Activated CD4-positive, alpha-beta T cell treated with anti-CD3 and anti-CD28 coated beads, Interleukin-10, Interleukin-2, amounts not matched to agents 100 ng/mL and 50 ng/mL, durations not matched to agents 16 hours and 8 hours (primary cell): Measurements from ENCODE around the gene DGKA.
"Not testable (repeated sequence)": the region's sequence is repeated elsewhere in the genome, so short reads cannot be mapped to it uniquely, and the experiment has no call there.

Source experiments
- DNase-seq: peaks from one replicate; pipeline ENCODE4 v3.0.0-alpha.2; 2020

The DGKA gene

GRCh38 chr12:55969356-55969755 is 38.4 kb downstream of the DGKA start:
- DNase-seq: no peak

GRCh38 chr12:55970775-55971174 is 39.8 kb downstream of the DGKA start:
- no peak for DNase-seq

GRCh38 chr12:55972042-55972441 is 41.1 kb downstream of the DGKA start:
- DNase-seq: no peak

- DNase-seq: no peak
Measured at GRCh38 chr12:55972456-55972855, 41.5 kb downstream of the DGKA start.

GRCh38 chr12:55972911-55973598 is 42.1 kb downstream of the DGKA start:
- DNase-seq: peak; percentile 22

- DNase-seq: peak; percentile 100
Measured at GRCh38 chr12:55973599-55974307, 42.8 kb downstream of the DGKA start, which contains the start of gene RAB5B. Gene RAB5B, plus strand, starts transcription at chr12:55974078. Its CDS starts 12,883 bp downstream, at chr12:55986961.

- peak; percentile 57 for DNase-seq
Measured at GRCh38 chr12:55974308-55974730, 43.4 kb downstream of the DGKA start.

- no peak for DNase-seq
Measured at GRCh38 chr12:55978393-55978792, 47.4 kb downstream of the DGKA start.

- DNase-seq: no peak
Measured at GRCh38 chr12:55979069-55979468, 48.1 kb downstream of the DGKA start.

GRCh38 chr12:55981882-55982281 is 50.9 kb downstream of the DGKA start:
- not testable (repeated sequence) for DNase-seq

- no peak for DNase-seq
Measured at GRCh38 chr12:55982319-55982936, 51.5 kb downstream of the DGKA start.

GRCh38 chr12:55983232-55983842 is 52.4 kb downstream of the DGKA start:
- no peak for DNase-seq

GRCh38 chr12:55984861-55985260 is 53.9 kb downstream of the DGKA start:
- no peak for DNase-seq

- no peak for DNase-seq
Measured at GRCh38 chr12:55985341-55985740, 54.4 kb downstream of the DGKA start.

GRCh38 chr12:55985976-55986375 is 55.0 kb downstream of the DGKA start:
- not testable (repeated sequence) for DNase-seq

- DNase-seq: no peak
Measured at GRCh38 chr12:55991110-55991509, 60.1 kb downstream of the DGKA start.

GRCh38 chr12:55993230-55993853 is 62.4 kb downstream of the DGKA start:
- no peak for DNase-seq

GRCh38 chr12:55995366-55995765 is 64.4 kb downstream of the DGKA start:
- no peak for DNase-seq

GRCh38 chr12:55996201-55996714 is 65.3 kb downstream of the DGKA start:
- peak; percentile 80 for DNase-seq

- DNase-seq: peak; percentile 70
Measured at GRCh38 chr12:55996715-55997534, 66.0 kb downstream of the DGKA start, which contains the start of gene SUOX. Gene SUOX, plus strand, starts transcription at chr12:55997276. Its CDS starts 4,946 bp downstream, at chr12:56002222.

GRCh38 chr12:55997535-55997859 is 66.5 kb downstream of the DGKA start:
- no peak for DNase-seq

- peak; percentile 35 for DNase-seq
Measured at GRCh38 chr12:55999522-55999921, 68.6 kb downstream of the DGKA start.
